AG09309 (cell line): ENCODE measurements around the gene RDH12.

Source experiments
- DNase-seq: peaks from one replicate; pipeline ENCODE4 v3.0.0-alpha.2; 2010; ENCODE audit warnings: low read depth
- H3K4me3 ChIP-seq: 2 replicates; pipeline ENCODE4 v1.5.1; 2011; ENCODE audit warnings: mild to moderate bottlenecking, low read depth, low read length, moderate library complexity; ENCODE audit not compliant: control insufficient read depth
- TF ChIP-seq, protein P1 (sequence below): IDR thresholded peaks from 2 replicates; pipeline ENCODE4 v1.5.1; 2011; ENCODE audit warnings: mild to moderate bottlenecking, low read depth, low read length, inconsistent platforms; ENCODE audit not compliant: insufficient read depth, control insufficient read depth; ENCODE audit errors: missing control alignments

RDH12 gene

DNA sequence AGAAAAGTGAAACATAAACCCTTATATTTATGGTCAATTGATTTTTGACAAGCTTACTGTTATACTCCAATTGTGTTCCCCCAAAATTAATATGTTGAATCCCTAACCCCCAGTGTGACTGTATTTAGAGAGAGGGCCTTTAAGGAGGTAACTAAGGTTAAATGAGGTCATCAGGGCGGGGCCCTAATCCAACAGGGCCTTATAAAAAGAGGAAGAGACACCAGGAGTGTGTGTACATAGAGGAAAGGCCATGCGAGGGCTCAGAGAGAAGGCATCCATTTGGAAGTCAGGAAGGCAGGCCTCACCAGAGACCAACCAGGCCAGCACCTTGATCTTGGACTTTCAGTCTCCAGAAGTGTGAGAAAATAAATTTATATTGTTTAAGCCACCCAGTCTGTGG is 20.7 kb upstream of the RDH12 start:
- TF ChIP-seq, protein P1, sequence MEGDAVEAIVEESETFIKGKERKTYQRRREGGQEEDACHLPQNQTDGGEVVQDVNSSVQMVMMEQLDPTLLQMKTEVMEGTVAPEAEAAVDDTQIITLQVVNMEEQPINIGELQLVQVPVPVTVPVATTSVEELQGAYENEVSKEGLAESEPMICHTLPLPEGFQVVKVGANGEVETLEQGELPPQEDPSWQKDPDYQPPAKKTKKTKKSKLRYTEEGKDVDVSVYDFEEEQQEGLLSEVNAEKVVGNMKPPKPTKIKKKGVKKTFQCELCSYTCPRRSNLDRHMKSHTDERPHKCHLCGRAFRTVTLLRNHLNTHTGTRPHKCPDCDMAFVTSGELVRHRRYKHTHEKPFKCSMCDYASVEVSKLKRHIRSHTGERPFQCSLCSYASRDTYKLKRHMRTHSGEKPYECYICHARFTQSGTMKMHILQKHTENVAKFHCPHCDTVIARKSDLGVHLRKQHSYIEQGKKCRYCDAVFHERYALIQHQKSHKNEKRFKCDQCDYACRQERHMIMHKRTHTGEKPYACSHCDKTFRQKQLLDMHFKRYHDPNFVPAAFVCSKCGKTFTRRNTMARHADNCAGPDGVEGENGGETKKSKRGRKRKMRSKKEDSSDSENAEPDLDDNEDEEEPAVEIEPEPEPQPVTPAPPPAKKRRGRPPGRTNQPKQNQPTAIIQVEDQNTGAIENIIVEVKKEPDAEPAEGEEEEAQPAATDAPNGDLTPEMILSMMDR: no peak
- no peak overlapping the region for H3K4me3 ChIP-seq
- DNase-seq: no peak

DNA sequence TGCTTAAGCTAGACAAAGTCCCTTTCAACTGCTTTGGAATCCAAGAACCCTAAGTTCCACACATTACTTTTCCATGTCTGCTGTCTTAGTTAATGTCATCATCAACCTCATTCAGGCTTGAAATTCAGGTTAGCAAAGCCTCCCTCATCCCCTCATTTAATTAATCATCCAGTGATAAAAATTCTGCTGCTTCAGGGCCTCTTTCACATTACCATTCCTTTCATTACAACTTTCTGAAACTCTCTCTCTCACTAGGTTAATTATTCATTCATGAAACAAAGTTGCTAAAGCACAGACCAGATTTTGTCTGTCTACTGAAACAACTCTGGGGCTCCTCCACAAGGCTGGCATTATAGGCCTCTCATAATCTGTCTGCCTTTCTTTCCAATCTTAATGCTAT is 17.8 kb upstream of the RDH12 start:
- TF ChIP-seq, protein P1: no peak
- no peak overlapping the region for H3K4me3 ChIP-seq
- DNase-seq: no peak

GRCh38 chr14:67690011-67690410 is 11.7 kb upstream of the RDH12 start:
- no peak for DNase-seq
- TF ChIP-seq, protein P1: no peak
- H3K4me3 ChIP-seq: no peak overlapping the region

- H3K4me3 ChIP-seq: peak overlapping the region; percentile 96
- TF ChIP-seq, protein P1: no peak
- no peak for DNase-seq
These were observed 6.8 kb upstream of the RDH12 start for GRCh38 chr14:67694791-67695393.

DNA sequence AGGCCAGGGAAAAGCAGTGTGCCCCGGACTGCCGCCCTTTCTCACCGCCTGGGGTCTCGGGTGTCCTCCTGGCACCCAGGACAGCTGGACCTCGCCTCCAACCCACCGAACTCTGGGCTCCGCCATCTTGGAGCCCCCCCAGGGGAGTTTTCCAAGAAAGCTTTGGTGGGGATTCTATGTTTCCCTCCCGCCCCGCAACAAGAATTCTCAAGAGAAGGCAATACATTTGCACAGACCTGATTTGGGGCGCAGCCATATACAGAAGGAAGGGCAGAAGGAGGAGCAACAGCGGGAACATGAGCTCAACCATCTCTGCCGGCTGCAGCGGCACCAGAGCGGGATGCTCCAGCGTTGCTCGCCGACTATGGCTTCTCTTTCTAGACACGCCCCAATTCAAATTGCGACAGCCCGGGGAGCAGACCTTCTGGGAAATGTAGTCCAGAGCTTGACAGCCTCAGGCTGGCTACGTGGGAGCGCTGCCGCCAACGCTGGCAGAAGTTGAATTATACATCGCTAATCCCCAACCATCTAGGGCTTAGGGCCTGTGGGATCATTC is 6.2 kb upstream of the RDH12 start, which contains the start of gene RDH11:
TSS of gene RDH11 (minus strand) at position 371 of the 556 bp plus-strand sequence. CDS start at position 310, 61 bp downstream.
- peak within 1 kb of the TSS; percentile 96 for H3K4me3 ChIP-seq
- TF ChIP-seq, protein P1: no peak
- no peak for DNase-seq

GRCh38 chr14:67697006-67697405 is 4.7 kb upstream of the RDH12 start:
- DNase-seq: no peak
- TF ChIP-seq, protein P1: no peak
- H3K4me3 ChIP-seq: no peak overlapping the region
